H1 (cell line): ENCODE results near the gene ZNRF2. TPM values are rescaled to one million over a fixed set of nuclear protein-coding genes. Genes with fewer than 3 reads are reported as not detected.

Source experiments
- ASH2L ChIP-seq: fragments of 200-600, 300-600 bp; sonication (generic); IDR thresholded peaks from one replicate; pipeline ENCODE4 v1.7.1; 2017; ENCODE audit warnings: low read length
- CBX8 ChIP-seq: fragments of 300-800, 300-1000 bp; sonication (generic); IDR thresholded peaks from 2 replicates; pipeline ENCODE4 v1.7.1; 2016; ENCODE audit warnings: low read depth, low read length, borderline replicate concordance
- CHD7 ChIP-seq: fragments of 300-600 bp; sonication (generic); IDR thresholded peaks from 2 replicates; pipeline ENCODE4 v1.7.1; 2012; ENCODE audit warnings: low read length, moderate library complexity, mild to moderate bottlenecking, inconsistent platforms; ENCODE audit not compliant: insufficient replicate concordance
- CTCF ChIP-seq, 3 experiments: IDR thresholded peaks; 1 replicate in 2 of 3; 2 replicates in 1 of 3; pipeline versions ENCODE4 v1.5.1 to v1.6.1; 2011; ENCODE audit warnings: low read length in 3 of 3, mild to moderate bottlenecking in 3 of 3, inconsistent platforms in 2 of 3, low read depth in 1 of 3, moderate library complexity in 1 of 3; ENCODE audit not compliant: insufficient read depth in 1 of 3; ENCODE audit errors: control extremely low read depth in 1 of 3
- GABPA ChIP-seq: IDR thresholded peaks from 2 replicates; pipeline ENCODE4 v1.6.1; 2011; ENCODE audit warnings: mild to moderate bottlenecking, low read length, moderate library complexity, borderline replicate concordance; ENCODE audit not compliant: insufficient read depth
- PHF8 ChIP-seq: fragments of 200-600 bp; sonication (generic); conservative IDR thresholded peaks from 2 replicates; pipeline ENCODE4 v1.7.1; 2012; ENCODE audit warnings: low read depth, mild to moderate bottlenecking, inconsistent platforms, low read length, moderate library complexity
- RXRA ChIP-seq: IDR thresholded peaks from 2 replicates; pipeline ENCODE4 v1.6.1; 2011; ENCODE audit warnings: low read depth, mild to moderate bottlenecking, low read length, moderate library complexity; ENCODE audit not compliant: insufficient read depth
- polyA plus RNA-seq, 7 experiments: library from polyadenylated mRNA; depleted of rRNA in 3 of 7; stranded (reverse) in 5 of 7; unstranded in 2 of 7; fragments of >200 nt in 5 of 7; fragments of 200-250 nt in 2 of 7; gene quantifications; 1 replicate in 5 of 7; 2 replicates in 1 of 7; 4 replicates in 1 of 7; pipeline versions ENCODE4 v1.2.1 to v1.2.3, GENCODE V29; 2011 to 2013; ENCODE audit warnings: missing spikeins in 2 of 7, mixed read lengths in 2 of 7
- total RNA-seq: library from RNA; stranded (reverse); fragmentation: NEBNext Ultra II Directional; extraction: Animal tissue kit (Norgen Biotek cat#: 25700); gene quantifications from 2 replicates; pipeline ENCODE4 v1.2.1, GENCODE V29; 2021

ZNRF2 gene
- total and polyA plus RNA-seq, 2 of the 8 experiments (the other 6 are each of a cell fraction or from before 2014, with no cell fraction given) = 2.9 to 16.2 TPM

DNA sequence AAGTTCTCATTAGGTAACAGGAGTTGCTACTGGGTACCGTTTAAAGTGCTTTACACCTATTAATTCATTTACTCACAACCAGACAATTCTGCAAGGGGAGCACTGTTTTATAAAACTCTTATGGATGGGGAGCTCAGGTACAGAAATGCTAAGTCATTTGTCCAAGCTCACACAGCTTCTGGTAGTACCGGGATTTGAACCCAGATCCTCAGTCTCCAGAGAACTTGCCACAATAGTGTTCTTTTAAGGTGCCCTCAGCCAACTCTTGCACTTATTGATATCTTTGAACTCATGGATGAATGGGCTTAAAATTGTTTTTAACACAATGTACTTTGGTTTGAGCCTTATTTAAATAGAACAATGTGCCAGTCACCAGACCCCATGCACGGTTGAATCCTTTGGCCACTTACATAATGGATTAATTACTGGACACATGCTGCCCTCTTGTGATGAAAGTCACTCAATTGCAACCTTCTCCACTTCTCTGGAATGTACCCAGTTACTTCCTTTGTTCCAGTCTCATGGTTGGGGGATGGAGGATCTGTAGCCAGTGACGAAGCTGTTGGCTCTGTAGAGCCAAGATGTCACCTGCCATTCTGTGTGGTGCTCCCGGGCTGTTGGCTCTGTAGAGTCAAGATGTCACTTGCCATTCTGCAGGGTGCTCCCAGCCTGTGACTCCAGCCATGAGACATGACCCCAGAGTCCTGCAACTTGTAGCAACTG lies 128.5 kb downstream of the ZNRF2 start (continued):
- no peak for TF ChIP-seq GABPA
- no peak for TF ChIP-seq PHF8
- no peak for TF ChIP-seq CHD7
- TF ChIP-seq CBX8 = no peak
- TF ChIP-seq ASH2L = peak; percentile 80
- peak in 2 of 3 experiments; percentile 57 to 82; a peak in 2 of 4 replicates for TF ChIP-seq CTCF (IDR thresholded peaks at IDR 0.05; ENCODE audit: control extremely low read depth in 1 of 3, insufficient read depth in 1 of 3, low read depth in 1 of 3, low read length in 3 of 3)
- TF ChIP-seq RXRA = no peak
